Astrocyte (in vitro differentiated cells and primary cell): Measurements from ENCODE around the gene UNKL. TPM values are rescaled to one million over a fixed set of nuclear protein-coding genes. Genes with fewer than 3 reads are reported as not detected.
A peak's percentile ranks its signal among the peaks of the same experiment; 100 is the strongest.

Experiments used
- DNase-seq: peaks from one replicate; pipeline ENCODE4 v3.0.0-alpha.2; 2010; ENCODE audit warnings: low read depth
- FAIRE-seq: peaks from 2 replicates; lab custom pipeline; 2011; peaks lifted over from hg19 to GRCh38; lab: Jason Lieb, UNC
- H2AFZ ChIP-seq: 2 replicates; pipeline ENCODE4 v1.6.0; 2012; ENCODE audit warnings: low read depth, low read length, inconsistent platforms
- H3K27ac ChIP-seq: 2 replicates; pipeline ENCODE4 v1.5.1; 2011; ENCODE audit warnings: low read depth, low read length, inconsistent platforms
- H3K27me3 ChIP-seq: 2 replicates; pipeline ENCODE4 v1.6.0; 2011; ENCODE audit warnings: low read length, inconsistent platforms; ENCODE audit not compliant: insufficient read depth
- H3K36me3 ChIP-seq: 2 replicates; pipeline ENCODE4 v1.5.1; 2011; ENCODE audit warnings: low read length, inconsistent platforms; ENCODE audit not compliant: insufficient read depth
- H3K4me1 ChIP-seq: 2 replicates; pipeline ENCODE4 v1.5.1; 2011; ENCODE audit warnings: low read length, inconsistent platforms; ENCODE audit not compliant: insufficient read depth
- H3K4me2 ChIP-seq: 2 replicates; pipeline ENCODE4 v1.6.0; 2012; ENCODE audit warnings: low read length, inconsistent platforms
- H3K4me3 ChIP-seq: 2 replicates; pipeline ENCODE4 v1.5.1; 2011; ENCODE audit warnings: low read depth, mild to moderate bottlenecking, low read length, inconsistent platforms; ENCODE audit not compliant: insufficient read depth
- H3K79me2 ChIP-seq: 2 replicates; pipeline ENCODE4 v1.6.0; 2012; ENCODE audit warnings: mild to moderate bottlenecking, low read length, inconsistent platforms; ENCODE audit not compliant: insufficient read depth
- H3K9ac ChIP-seq: 2 replicates; pipeline ENCODE4 v1.6.0; 2012; ENCODE audit warnings: mild to moderate bottlenecking, low read length, inconsistent platforms
- H3K9me3 ChIP-seq: 2 replicates; pipeline ENCODE4 v1.5.1; 2012; ENCODE audit warnings: low read depth, mild to moderate bottlenecking, low read length, inconsistent platforms; ENCODE audit not compliant: insufficient read depth
- H4K20me1 ChIP-seq: 2 replicates; pipeline ENCODE4 v1.6.0; 2012; ENCODE audit warnings: low read length, inconsistent platforms; ENCODE audit not compliant: insufficient read depth
- H3K27ac Mint-ChIP-seq: one replicate; pipeline ENCODE4 v1.8.0; 2021; ENCODE audit warnings: mild to moderate bottlenecking, mixed read lengths; ENCODE audit not compliant: unreplicated experiment
- H3K27me3 Mint-ChIP-seq: one replicate; pipeline ENCODE4 v1.8.0; 2021; ENCODE audit warnings: low read depth, mixed read lengths; ENCODE audit not compliant: unreplicated experiment
- H3K36me3 Mint-ChIP-seq: one replicate; pipeline ENCODE4 v1.8.0; 2021; ENCODE audit warnings: low read depth, mixed read lengths; ENCODE audit not compliant: unreplicated experiment
- H3K4me1 Mint-ChIP-seq: one replicate; pipeline ENCODE4 v1.8.0; 2021; ENCODE audit warnings: low read depth, mixed read lengths; ENCODE audit not compliant: unreplicated experiment
- H3K4me3 Mint-ChIP-seq: one replicate; pipeline ENCODE4 v1.8.0; 2021; ENCODE audit warnings: mild to moderate bottlenecking, moderate library complexity, mixed read lengths; ENCODE audit not compliant: unreplicated experiment
- H3K9me3 Mint-ChIP-seq: one replicate; pipeline ENCODE4 v1.8.0; 2021; ENCODE audit warnings: mild to moderate bottlenecking, mixed read lengths; ENCODE audit not compliant: unreplicated experiment
- EZH2 ChIP-seq: IDR thresholded peaks from 2 replicates; pipeline ENCODE4 v1.6.1; 2012; ENCODE audit warnings: mild to moderate bottlenecking, low read length, inconsistent platforms; ENCODE audit not compliant: insufficient read depth
- total RNA-seq: library from RNA; stranded (reverse); gene quantifications from 2 replicates; pipeline ENCODE4 v1.2.1, GENCODE V29; 2021
- TF ChIP-seq, protein P1 (sequence below): IDR thresholded peaks from 2 replicates; pipeline ENCODE4 v1.5.1; 2011; ENCODE audit warnings: low read depth, mild to moderate bottlenecking, inconsistent platforms, low read length, moderate library complexity; ENCODE audit not compliant: insufficient read depth

The UNKL gene
- total RNA-seq, 1 donor from 2014 or later = 10.7 TPM

GRCh38 chr16:1351215-1351581 lies 63.3 kb downstream of the UNKL start:
- H3K9me3 Mint-ChIP-seq = no peaks in the 10 kb centered on the region
- Histone ChIP-seq H3K27ac (peak overlapping the region; percentile 41), H3K27me3 (no peaks in the 10 kb centered on the region), H3K4me2 (peak overlapping the region; percentile 99), H2AFZ (peak overlapping the region; percentile 92), H4K20me1 (peaks cover 44% of the 10 kb centered on the region), H3K9ac (peak overlapping the region; percentile 91), H3K4me3 (peak overlapping the region; percentile 93), H3K79me2 (peaks cover 64% of the 10 kb centered on the region), H3K9me3 (no peaks in the 10 kb centered on the region), H3K4me1 (peaks cover 16% of the 10 kb centered on the region), H3K36me3 (no peaks in the 10 kb centered on the region)
- H3K27me3 Mint-ChIP-seq = no peaks in the 10 kb centered on the region
- TF ChIP-seq, protein P1, sequence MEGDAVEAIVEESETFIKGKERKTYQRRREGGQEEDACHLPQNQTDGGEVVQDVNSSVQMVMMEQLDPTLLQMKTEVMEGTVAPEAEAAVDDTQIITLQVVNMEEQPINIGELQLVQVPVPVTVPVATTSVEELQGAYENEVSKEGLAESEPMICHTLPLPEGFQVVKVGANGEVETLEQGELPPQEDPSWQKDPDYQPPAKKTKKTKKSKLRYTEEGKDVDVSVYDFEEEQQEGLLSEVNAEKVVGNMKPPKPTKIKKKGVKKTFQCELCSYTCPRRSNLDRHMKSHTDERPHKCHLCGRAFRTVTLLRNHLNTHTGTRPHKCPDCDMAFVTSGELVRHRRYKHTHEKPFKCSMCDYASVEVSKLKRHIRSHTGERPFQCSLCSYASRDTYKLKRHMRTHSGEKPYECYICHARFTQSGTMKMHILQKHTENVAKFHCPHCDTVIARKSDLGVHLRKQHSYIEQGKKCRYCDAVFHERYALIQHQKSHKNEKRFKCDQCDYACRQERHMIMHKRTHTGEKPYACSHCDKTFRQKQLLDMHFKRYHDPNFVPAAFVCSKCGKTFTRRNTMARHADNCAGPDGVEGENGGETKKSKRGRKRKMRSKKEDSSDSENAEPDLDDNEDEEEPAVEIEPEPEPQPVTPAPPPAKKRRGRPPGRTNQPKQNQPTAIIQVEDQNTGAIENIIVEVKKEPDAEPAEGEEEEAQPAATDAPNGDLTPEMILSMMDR = no peak
- no peak for TF ChIP-seq EZH2
- H3K36me3 Mint-ChIP-seq = no peaks in the 10 kb centered on the region
- FAIRE-seq (no peak), DNase-seq (no peak)
- H3K4me3 Mint-ChIP-seq = peak overlapping the region; percentile 89
- H3K27ac Mint-ChIP-seq = peak overlapping the region; percentile 18
- peaks cover 8% of the 10 kb centered on the region for H3K4me1 Mint-ChIP-seq

- H3K4me2 ChIP-seq = peak overlapping the region; percentile 99
- H3K79me2 ChIP-seq = peaks cover 59% of the 10 kb centered on the region
- H3K36me3 ChIP-seq = no peaks in the 10 kb centered on the region
- peaks cover 16% of the 10 kb centered on the region for H3K4me1 ChIP-seq
- H3K9ac ChIP-seq = peak overlapping the region; percentile 91
- no peaks in the 10 kb centered on the region for H3K27me3 ChIP-seq
- no peaks in the 10 kb centered on the region for H3K9me3 ChIP-seq
- no peak overlapping the region for H3K27ac Mint-ChIP-seq
- TF ChIP-seq, protein P1 = no peak
- TF ChIP-seq EZH2 = no peak
- peak overlapping the region; percentile 93 for H3K4me3 ChIP-seq
- H2AFZ ChIP-seq = peak overlapping the region; percentile 92
- peak overlapping the region; percentile 89 for H3K4me3 Mint-ChIP-seq
- no peak for DNase-seq
- H3K27ac ChIP-seq = no peak overlapping the region
- H3K27me3 Mint-ChIP-seq = no peaks in the 10 kb centered on the region
- peaks cover 8% of the 10 kb centered on the region for H3K4me1 Mint-ChIP-seq
- no peaks in the 10 kb centered on the region for H3K36me3 Mint-ChIP-seq
- FAIRE-seq = no peak
- no peaks in the 10 kb centered on the region for H3K9me3 Mint-ChIP-seq
- peaks cover 38% of the 10 kb centered on the region for H4K20me1 ChIP-seq
Measured at GRCh38 chr16:1350691-1351090, 63.8 kb downstream of the UNKL start.

DNA sequence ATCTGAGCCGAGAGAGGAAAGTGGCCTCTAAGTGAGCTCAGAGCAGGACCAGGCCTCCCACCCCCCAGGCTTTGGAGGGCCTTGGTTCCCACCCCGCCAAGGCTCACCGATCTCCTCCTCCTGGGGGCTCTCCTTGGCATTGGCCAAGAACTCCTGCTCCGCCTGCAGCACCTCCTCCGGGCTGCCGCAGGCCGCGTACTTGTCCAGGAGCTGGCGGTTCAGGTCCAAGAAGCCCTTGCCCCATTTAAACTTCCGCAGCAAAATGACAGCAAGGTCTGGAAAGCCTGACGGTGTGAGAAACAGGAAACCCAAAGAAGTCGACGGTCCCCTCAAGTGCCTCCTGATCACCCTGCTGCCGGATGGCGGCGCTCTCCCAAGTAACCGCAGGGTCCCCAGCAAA lies 64.6 kb downstream of the UNKL start:
- Mint-ChIP-seq H3K36me3 (no peaks in the 10 kb centered on the region), H3K27ac (no peak overlapping the region), H3K4me1 (peaks cover 8% of the 10 kb centered on the region), H3K4me3 (peak overlapping the region; percentile 89), H3K9me3 (no peaks in the 10 kb centered on the region), H3K27me3 (no peaks in the 10 kb centered on the region)
- Histone ChIP-seq H3K4me2 (peak overlapping the region; percentile 99), H3K4me1 (peaks cover 16% of the 10 kb centered on the region), H3K27ac (no peak overlapping the region), H3K36me3 (no peaks in the 10 kb centered on the region), H3K79me2 (peaks cover 52% of the 10 kb centered on the region), H3K9ac (no peak overlapping the region), H3K4me3 (no peak overlapping the region), H3K9me3 (no peaks in the 10 kb centered on the region), H2AFZ (no peak overlapping the region), H4K20me1 (peaks cover 31% of the 10 kb centered on the region), H3K27me3 (no peaks in the 10 kb centered on the region)
- FAIRE-seq = no peak
- DNase-seq = no peak
- no peak for TF ChIP-seq EZH2
- TF ChIP-seq, protein P1 = no peak
